HG03066 (cell line): ENCODE measurements around the gene LAMC1.

Experiments
- ATAC-seq: cut with Tn5 transposase; IDR thresholded peaks from one replicate; pipeline ENCODE4 v1.9.1; 2021; ENCODE audit warnings: low read depth; ENCODE audit not compliant: unreplicated experiment

LAMC1 gene

GRCh38 chr1:183075861-183076260 lies 52.6 kb downstream of the LAMC1 start:
- no peak for ATAC-seq

GRCh38 chr1:183077097-183077496 lies 53.9 kb downstream of the LAMC1 start:
- no peak for ATAC-seq

- ATAC-seq, result no peak
These were observed 56.6 kb downstream of the LAMC1 start for GRCh38 chr1:183079712-183080388.

- no peak for ATAC-seq
These were observed 57.2 kb downstream of the LAMC1 start for GRCh38 chr1:183080406-183080805.

GRCh38 chr1:183081402-183082120 lies 58.3 kb downstream of the LAMC1 start:
- ATAC-seq, result no peak

GRCh38 chr1:183082650-183083049 lies 59.4 kb downstream of the LAMC1 start:
- no peak for ATAC-seq

GRCh38 chr1:183087001-183087400 lies 63.8 kb downstream of the LAMC1 start:
- no peak for ATAC-seq

GRCh38 chr1:183089025-183089639 lies 65.9 kb downstream of the LAMC1 start:
- no peak for ATAC-seq

GRCh38 chr1:183090391-183091006 lies 67.3 kb downstream of the LAMC1 start:
- ATAC-seq, result no peak

GRCh38 chr1:183091181-183091580 lies 68.0 kb downstream of the LAMC1 start:
- no peak for ATAC-seq

GRCh38 chr1:183092350-183092749 lies 69.1 kb downstream of the LAMC1 start:
- no peak for ATAC-seq

- no peak for ATAC-seq
These were observed 69.9 kb downstream of the LAMC1 start for GRCh38 chr1:183093066-183093668.

GRCh38 chr1:183093786-183094298 lies 70.6 kb downstream of the LAMC1 start:
- no peak for ATAC-seq

GRCh38 chr1:183094351-183094750 lies 71.1 kb downstream of the LAMC1 start:
- ATAC-seq, result no peak

- no peak for ATAC-seq
These were observed 73.1 kb downstream of the LAMC1 start for GRCh38 chr1:183096351-183096750.

GRCh38 chr1:183096894-183097293 lies 73.7 kb downstream of the LAMC1 start:
- ATAC-seq, result no peak

- no peak for ATAC-seq
These were observed 74.3 kb downstream of the LAMC1 start for GRCh38 chr1:183097438-183098051.

- no peak for ATAC-seq
These were observed 75.1 kb downstream of the LAMC1 start for GRCh38 chr1:183098317-183098716.

GRCh38 chr1:183100361-183100974 lies 77.2 kb downstream of the LAMC1 start:
- no peak for ATAC-seq

- no peak for ATAC-seq
These were observed 77.9 kb downstream of the LAMC1 start for GRCh38 chr1:183101081-183101480.
